Activated T-helper 1 cell treated with anti-CD3 and anti-CD28 coated beads, Interleukin-12 subunit alpha, Interleukin-12 subunit beta, Interleukin-2, Interleukin-4 antibody, amounts not matched to agents 30 ng/mL and 10 ng/mL and 1 ng/mL, durations not matched to agents 14 hours and 24 hours and 36 hours (primary cell): ENCODE results near the gene HNRNPL. TPM values are rescaled to one million over a fixed set of nuclear protein-coding genes. Genes with fewer than 3 reads are reported as not detected.
"Not testable (repeated sequence)": the region's sequence is repeated elsewhere in the genome, so short reads cannot be mapped to it uniquely, and the experiment has no call there.

Experiments used
- DNase-seq: peaks from one replicate; pipeline ENCODE4 v3.0.0; 2021; ENCODE audit warnings: low spot score
- H3K27ac Mint-ChIP-seq: one replicate; pipeline ENCODE4 v1.8.0; 2021; ENCODE audit warnings: mild to moderate bottlenecking, mixed read lengths
- H3K27me3 Mint-ChIP-seq: one replicate; pipeline ENCODE4 v1.8.0; 2022; ENCODE audit warnings: mild to moderate bottlenecking, moderate library complexity, mixed read lengths; ENCODE audit not compliant: insufficient read depth
- H3K36me3 Mint-ChIP-seq: one replicate; pipeline ENCODE4 v1.8.0; 2021; ENCODE audit warnings: low read depth, mixed read lengths
- H3K4me1 Mint-ChIP-seq: one replicate; pipeline ENCODE4 v1.8.0; 2021; ENCODE audit warnings: low read depth, mixed read lengths
- H3K4me3 Mint-ChIP-seq: one replicate; pipeline ENCODE4 v1.8.0; 2021; ENCODE audit warnings: mild to moderate bottlenecking, moderate library complexity, mixed read lengths
- H3K9me3 Mint-ChIP-seq: one replicate; pipeline ENCODE4 v1.8.0; 2021; ENCODE audit warnings: mixed read lengths
- intact Hi-C: fragments of 100-400 bp; cut with micrococcal nuclease; formaldehyde crosslinking; loops from one replicate; pipeline ENCODE4 v1.15.1; 2024
- total RNA-seq: library from RNA; stranded (reverse); gene quantifications from 2 replicates; pipeline ENCODE4 v1.2.3, GENCODE V29; 2022

The HNRNPL gene
- total RNA-seq: 632 and 659 TPM in 2 replicates

DNA sequence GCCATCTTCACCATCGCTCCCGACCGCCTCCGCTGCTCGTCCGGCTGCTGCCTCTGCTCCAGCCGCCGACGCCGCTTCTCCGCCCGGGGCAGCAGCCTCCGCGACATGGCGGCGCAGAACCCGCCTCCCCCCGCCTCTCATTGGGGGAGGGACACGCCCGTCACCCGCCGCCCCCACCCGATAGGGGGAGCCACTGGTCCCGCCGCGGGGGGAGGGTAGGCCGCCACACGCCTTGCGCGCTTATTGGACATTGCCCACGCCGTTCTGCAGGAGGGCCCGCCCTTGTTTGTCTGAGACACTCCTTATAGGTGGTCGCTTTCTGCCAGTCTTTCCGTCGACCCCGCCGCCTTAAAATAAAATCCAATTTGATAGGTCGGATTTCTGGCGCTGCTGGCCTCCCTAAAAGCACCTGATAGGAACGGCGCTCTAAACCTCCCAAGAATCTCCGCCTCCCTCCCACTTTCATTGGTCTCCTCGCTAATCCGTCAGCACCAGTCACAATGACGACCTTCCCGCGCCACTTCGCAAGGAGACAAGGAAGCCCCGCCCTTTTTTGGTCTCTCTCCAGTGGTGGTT, at the start of gene HNRNPL:
HNRNPL (minus strand) TSS at position 127 of the 576 bp plus-strand sequence; CDS start at position 107, 20 bp downstream.
- DNase-seq: peak; percentile 99
- Mint-ChIP-seq H3K4me3 (peak within 1 kb of the TSS; percentile 97), H3K9me3 (no peaks in the 10 kb centered on the region), H3K4me1 (peaks cover 50% of the 10 kb centered on the region), H3K36me3 (peaks cover 35% of the 10 kb centered on the region), H3K27me3 (peaks cover 2% of the 10 kb centered on the region), H3K27ac (peak within 1 kb of the TSS; percentile 99)
- intact Hi-C loops: loop anchor here (1.0 to 10.0 kb wide), 14 partner anchors 8 to 533 kb away; partner anchors contain the start of genes ACTN4, ECH1, FAM98C and KCNK6

DNA sequence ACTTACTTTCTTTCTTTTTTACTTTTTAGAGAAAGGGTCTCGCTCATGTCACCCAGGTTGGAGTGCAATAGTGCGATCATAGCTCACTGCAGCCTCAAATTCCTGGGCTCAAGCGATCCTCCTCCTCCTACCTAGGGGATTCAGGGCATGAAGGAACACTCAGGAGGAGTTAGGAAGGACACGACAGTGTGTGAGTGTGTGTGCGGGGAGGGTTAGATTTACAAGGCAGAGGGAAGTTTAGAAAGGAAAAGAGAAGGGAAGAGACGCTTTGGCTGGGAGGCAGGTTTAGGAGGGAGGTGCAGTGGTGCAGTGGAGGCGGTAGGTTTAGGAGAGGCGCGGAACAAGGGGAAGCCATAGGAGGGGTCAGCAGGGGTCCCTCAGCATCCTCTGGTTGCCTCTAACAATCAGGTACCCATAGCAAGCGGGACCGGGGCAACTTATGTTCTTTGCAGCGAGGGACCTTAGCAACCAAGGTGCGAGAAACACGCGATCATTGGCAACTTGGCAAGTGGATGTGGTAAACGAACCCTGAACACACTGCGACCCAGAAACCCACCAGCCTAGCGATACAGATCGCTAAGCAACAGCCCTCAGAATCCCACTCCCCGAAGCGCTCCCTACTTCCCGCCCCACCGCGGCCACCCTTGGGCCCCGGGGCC, 49.1 kb upstream of the HNRNPL start:
- Mint-ChIP-seq H3K4me1 (peaks cover 36% of the 10 kb centered on the region), H3K4me3 (peak overlapping the region; percentile 93), H3K27ac (peak overlapping the region; percentile 94), H3K36me3 (peaks cover 10% of the 10 kb centered on the region), H3K9me3 (no peaks in the 10 kb centered on the region), H3K27me3 (no peaks in the 10 kb centered on the region)
- intact Hi-C loops: loop anchor here (1.0 kb wide), 8 partner anchors 21 to 564 kb away; partner anchors contain the start of genes ACTN4, CATSPERG, ECH1 and EIF3K
- no peak for DNase-seq

GRCh38 chr19:38894968-38895367, 45.2 kb upstream of the HNRNPL start:
- no peaks in the 10 kb centered on the region for H3K9me3 Mint-ChIP-seq
- peaks cover 8% of the 10 kb centered on the region for H3K36me3 Mint-ChIP-seq
- no peak overlapping the region for H3K27ac Mint-ChIP-seq
- H3K4me1 Mint-ChIP-seq: peaks cover 21% of the 10 kb centered on the region
- no peaks in the 10 kb centered on the region for H3K27me3 Mint-ChIP-seq
- H3K4me3 Mint-ChIP-seq: no peak overlapping the region
- intact Hi-C loops: no loop called here
- no peak for DNase-seq

- Mint-ChIP-seq H3K36me3 (peaks cover 8% of the 10 kb centered on the region), H3K27me3 (no peaks in the 10 kb centered on the region), H3K4me1 (peaks cover 13% of the 10 kb centered on the region), H3K4me3 (no peak overlapping the region), H3K9me3 (no peaks in the 10 kb centered on the region), H3K27ac (no peak overlapping the region)
- DNase-seq: no peak
- intact Hi-C loops: no loop called here
Observed at GRCh38 chr19:38893341-38893771, 43.6 kb upstream of the HNRNPL start.

GRCh38 chr19:38892841-38893240, 43.1 kb upstream of the HNRNPL start:
- H3K36me3 Mint-ChIP-seq: peaks cover 8% of the 10 kb centered on the region
- intact Hi-C loops: no loop called here
- no peaks in the 10 kb centered on the region for H3K9me3 Mint-ChIP-seq
- H3K4me3 Mint-ChIP-seq: no peak overlapping the region
- no peaks in the 10 kb centered on the region for H3K27me3 Mint-ChIP-seq
- DNase-seq: no peak
- H3K4me1 Mint-ChIP-seq: peaks cover 8% of the 10 kb centered on the region
- H3K27ac Mint-ChIP-seq: no peak overlapping the region

DNA sequence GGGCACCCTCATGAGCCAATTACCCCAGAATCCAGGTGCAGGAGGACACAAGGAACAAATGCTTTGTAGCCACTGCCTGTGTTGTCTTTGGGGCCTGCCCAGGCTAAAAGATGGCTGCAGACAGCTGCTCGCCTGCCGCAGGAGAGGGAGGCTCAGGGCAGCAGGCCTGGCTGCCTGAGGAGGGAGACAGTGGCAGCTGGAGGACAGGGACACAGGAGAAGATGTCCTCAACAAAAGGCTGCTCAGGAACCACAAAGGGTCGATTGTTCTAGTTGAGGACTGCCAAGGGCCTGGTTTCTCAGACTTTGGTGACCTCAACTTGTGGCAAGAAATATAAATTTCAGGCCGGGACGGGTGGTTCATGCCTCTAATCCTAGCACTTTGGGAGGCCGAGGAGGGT, 42.0 kb upstream of the HNRNPL start:
- H3K4me1 Mint-ChIP-seq: no peaks in the 10 kb centered on the region
- intact Hi-C loops: no loop called here

DNA sequence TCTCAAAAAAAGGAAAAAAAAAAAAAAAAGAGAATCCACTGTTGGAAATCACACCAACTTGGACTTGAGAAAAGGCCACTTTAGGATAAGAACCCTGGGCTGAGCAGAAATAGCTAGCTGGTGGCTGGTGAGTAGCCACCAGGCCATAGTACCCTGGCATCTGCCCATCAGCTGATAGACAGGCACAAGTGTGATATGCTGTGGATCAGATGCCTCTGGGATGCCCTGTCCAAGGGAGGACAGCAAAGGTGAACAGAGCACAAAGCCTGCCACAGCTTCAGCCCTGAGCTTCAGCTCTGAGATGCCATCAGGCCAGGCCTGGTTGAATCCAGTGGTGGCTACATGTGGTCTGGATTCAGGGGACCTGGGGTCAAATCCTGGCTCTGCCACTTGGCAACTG, 40.9 kb upstream of the HNRNPL start:
- Mint-ChIP-seq H3K4me3 (no peak overlapping the region), H3K36me3 (peaks cover 8% of the 10 kb centered on the region), H3K27ac (no peak overlapping the region), H3K4me1 (no peaks in the 10 kb centered on the region), H3K27me3 (no peaks in the 10 kb centered on the region), H3K9me3 (no peaks in the 10 kb centered on the region)
- no peak for DNase-seq
- intact Hi-C loops: no loop called here

More for the DNA sequence above, 42.0 kb upstream of the HNRNPL start:
- peaks cover 8% of the 10 kb centered on the region for H3K36me3 Mint-ChIP-seq
- no peaks in the 10 kb centered on the region for H3K9me3 Mint-ChIP-seq
- no peak overlapping the region for H3K27ac Mint-ChIP-seq
- no peak overlapping the region for H3K4me3 Mint-ChIP-seq
- DNase-seq: no peak
- no peaks in the 10 kb centered on the region for H3K27me3 Mint-ChIP-seq

- intact Hi-C loops: no loop called here
- no peak for DNase-seq
- H3K4me1 Mint-ChIP-seq: no peaks in the 10 kb centered on the region
- H3K9me3 Mint-ChIP-seq: no peaks in the 10 kb centered on the region
- H3K27me3 Mint-ChIP-seq: no peaks in the 10 kb centered on the region
- H3K27ac Mint-ChIP-seq: no peak overlapping the region
- H3K4me3 Mint-ChIP-seq: no peak overlapping the region
- H3K36me3 Mint-ChIP-seq: peaks cover 8% of the 10 kb centered on the region
Observed at GRCh38 chr19:38889803-38890202, 40.0 kb upstream of the HNRNPL start.

DNA sequence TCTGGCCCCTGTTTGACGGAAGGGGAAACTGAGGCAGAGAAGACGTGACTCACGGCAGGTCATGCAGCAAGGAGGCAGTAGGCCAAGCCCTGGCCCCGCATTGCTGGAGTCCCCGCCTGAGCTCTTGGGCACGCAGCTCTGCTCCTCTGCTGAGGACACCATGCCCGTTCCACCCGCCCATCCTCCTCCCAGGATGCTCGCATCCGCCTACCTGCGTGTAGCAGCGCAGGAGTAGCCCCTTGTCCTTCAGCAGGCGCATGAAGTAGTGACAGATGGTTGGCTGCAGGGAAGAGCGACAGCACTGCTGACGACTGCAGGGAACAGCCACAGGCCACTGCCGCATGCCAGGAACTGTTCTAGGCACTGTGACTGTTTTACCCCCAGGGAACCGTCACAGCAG, 39.1 kb upstream of the HNRNPL start:
- Mint-ChIP-seq H3K4me3 (no peak overlapping the region), H3K27ac (no peak overlapping the region), H3K4me1 (no peaks in the 10 kb centered on the region), H3K36me3 (peaks cover 5% of the 10 kb centered on the region), H3K27me3 (no peaks in the 10 kb centered on the region), H3K9me3 (no peaks in the 10 kb centered on the region)
- DNase-seq: no peak
- intact Hi-C loops: no loop called here

DNA sequence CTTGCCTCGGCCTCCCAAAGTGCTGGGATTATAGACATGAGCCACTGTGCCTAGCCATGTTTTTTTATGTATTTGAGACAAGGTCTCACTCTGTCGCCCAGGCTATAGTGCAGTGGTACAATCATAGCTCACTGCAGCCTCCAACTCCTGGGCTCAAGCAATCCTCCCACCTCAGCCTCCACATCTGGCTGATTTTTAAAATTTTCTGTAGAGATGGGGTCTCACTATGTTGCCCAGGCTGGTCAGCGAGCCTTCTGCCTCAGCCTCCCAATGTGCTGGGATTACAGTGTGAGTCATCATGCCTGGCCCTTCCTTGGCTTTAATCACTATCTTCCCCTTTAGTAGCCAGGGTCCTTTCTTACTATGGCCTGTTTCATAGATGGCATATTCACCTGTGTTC, 34.9 kb upstream of the HNRNPL start:
- peaks cover 12% of the 10 kb centered on the region for H3K36me3 Mint-ChIP-seq
- DNase-seq, H3K4me1 Mint-ChIP-seq, H3K9me3 Mint-ChIP-seq, H3K4me3 Mint-ChIP-seq, intact Hi-C loops, H3K27me3 Mint-ChIP-seq, H3K27ac Mint-ChIP-seq: not testable (repeated sequence)

DNA sequence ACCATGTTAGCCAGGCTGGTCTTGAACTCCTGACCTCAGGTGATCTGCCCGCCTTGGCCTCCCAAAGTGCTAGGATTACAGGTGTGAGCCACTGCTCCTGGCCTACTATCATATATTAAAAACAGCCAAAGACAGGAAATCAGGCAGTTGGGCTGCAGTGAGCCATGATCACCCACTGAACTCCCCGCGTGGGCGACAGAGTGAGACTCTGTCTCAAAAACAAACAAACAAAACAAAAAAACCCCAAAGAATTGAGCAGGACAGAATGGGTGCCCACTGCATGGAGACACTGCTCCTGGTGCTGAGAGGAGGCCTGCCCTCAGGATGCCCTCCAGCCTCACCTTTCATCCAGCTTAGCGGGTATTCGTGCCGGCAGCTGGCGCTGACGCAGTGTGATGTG, 33.5 kb upstream of the HNRNPL start:
- no peaks in the 10 kb centered on the region for H3K27me3 Mint-ChIP-seq
- H3K4me3 Mint-ChIP-seq: no peak overlapping the region
- H3K36me3 Mint-ChIP-seq: peaks cover 10% of the 10 kb centered on the region
- H3K27ac Mint-ChIP-seq: no peak overlapping the region
- H3K4me1 Mint-ChIP-seq: peaks cover 12% of the 10 kb centered on the region
- no peak for DNase-seq
- no peaks in the 10 kb centered on the region for H3K9me3 Mint-ChIP-seq
- intact Hi-C loops: no loop called here

GRCh38 chr19:38880882-38881609, 31.3 kb upstream of the HNRNPL start:
- no peak overlapping the region for H3K27ac Mint-ChIP-seq
- intact Hi-C loops: no loop called here

More at GRCh38 chr19:38880882-38881609, 31.3 kb upstream of the HNRNPL start:
- H3K36me3 Mint-ChIP-seq: peaks cover 10% of the 10 kb centered on the region
- H3K4me3 Mint-ChIP-seq: no peak overlapping the region
- H3K9me3 Mint-ChIP-seq: no peaks in the 10 kb centered on the region
- H3K27me3 Mint-ChIP-seq: no peaks in the 10 kb centered on the region
- peaks cover 31% of the 10 kb centered on the region for H3K4me1 Mint-ChIP-seq
- DNase-seq: no peak
